ENCODE data around the gene TEX48. TPM values are rescaled to one million over a fixed set of nuclear protein-coding genes. Genes with fewer than 3 reads are reported as not detected.

The TEX48 gene
- total RNA-seq, 4 donors from 2014 or later: not detected

DNA sequence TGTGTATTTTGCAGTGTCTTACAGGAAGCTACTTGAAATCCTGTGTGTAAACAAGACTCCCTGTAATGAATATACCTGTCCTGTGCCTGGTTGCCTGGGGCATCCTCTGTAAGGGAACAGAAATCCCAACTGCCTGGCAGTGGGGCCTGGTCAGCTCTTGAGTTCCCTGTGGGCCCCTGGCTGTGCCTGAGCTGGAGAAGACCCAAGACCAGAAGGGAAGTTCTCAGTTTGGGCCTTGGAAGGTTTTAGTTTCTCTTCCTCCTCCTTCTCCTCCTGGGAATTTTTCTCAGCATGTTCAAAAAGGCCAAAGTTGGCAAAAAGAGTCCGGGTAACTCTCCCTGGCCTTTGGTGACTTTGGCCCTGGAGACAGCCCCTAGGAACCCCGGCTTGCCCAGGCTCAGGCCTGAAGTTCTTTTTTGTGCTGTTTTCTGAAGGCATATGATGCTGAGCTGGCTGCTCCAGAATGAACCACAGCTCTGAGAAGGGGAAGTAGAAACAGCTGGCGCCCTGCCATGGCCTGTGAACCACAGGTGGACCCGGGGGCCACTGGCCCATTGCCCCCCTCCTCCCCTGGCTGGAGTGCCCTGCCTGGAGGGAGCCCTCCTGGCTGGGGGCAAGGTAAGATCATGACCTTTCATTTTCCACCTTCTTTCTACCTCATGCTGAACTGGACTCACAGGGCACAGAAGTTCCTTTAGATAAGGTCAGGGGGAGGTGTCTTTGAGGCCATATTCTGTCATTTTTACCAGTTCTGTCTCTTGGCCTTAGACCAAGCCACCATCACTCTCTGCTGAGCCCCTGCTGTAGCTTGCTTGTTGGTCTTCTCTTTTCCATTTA, 65.1 kb downstream of the TEX48 start:
- Histone ChIP-seq H3K36me3 (peaks cover 0 to 9% (median 0%) of the 10 kb centered on the region in 4 donors), H3K4me3 (no peak overlapping the region), H3K27ac (peak overlapping the region; percentile 42 to 70 (median 63)), H3K9me3 (no peaks in the 10 kb centered on the region), H3K4me1 (peaks cover 16 to 42% (median 23%) of the 10 kb centered on the region in 4 donors), H3K27me3 (no peaks in the 10 kb centered on the region)
- intact Hi-C loops (cut with DNase I; ENCODE audit: low total_unique reads) (loop anchor here (1.0 kb wide), 1 partner anchor 26 kb away; no protein-coding TSS in a partner anchor), in situ Hi-C loops (cut with MboI; ENCODE audit: low pct_ligation_motif_present in 1 of 4, low pct_unique_long_range_greater_than_20kb in 1 of 4, low sequenced_read_pairs in 3 of 4) (no loop called here)
- 45 to 50% methylated on average over 2 to 3 of the region's 4 CpGs for WGBS, 2 donors (ENCODE audit: low coverage in 1 of 2)
- peak; percentile 83 for DNase-seq
- no peak for TF ChIP-seq EP300 (IDR thresholded peaks at IDR 0.05; ENCODE audit: low read depth)
- TF ChIP-seq POLR2A (IDR thresholded peaks at IDR 0.05): no peak
- no peak for TF ChIP-seq POLR2AphosphoS5 (IDR thresholded peaks at IDR 0.05)
- TF ChIP-seq, protein P1, sequence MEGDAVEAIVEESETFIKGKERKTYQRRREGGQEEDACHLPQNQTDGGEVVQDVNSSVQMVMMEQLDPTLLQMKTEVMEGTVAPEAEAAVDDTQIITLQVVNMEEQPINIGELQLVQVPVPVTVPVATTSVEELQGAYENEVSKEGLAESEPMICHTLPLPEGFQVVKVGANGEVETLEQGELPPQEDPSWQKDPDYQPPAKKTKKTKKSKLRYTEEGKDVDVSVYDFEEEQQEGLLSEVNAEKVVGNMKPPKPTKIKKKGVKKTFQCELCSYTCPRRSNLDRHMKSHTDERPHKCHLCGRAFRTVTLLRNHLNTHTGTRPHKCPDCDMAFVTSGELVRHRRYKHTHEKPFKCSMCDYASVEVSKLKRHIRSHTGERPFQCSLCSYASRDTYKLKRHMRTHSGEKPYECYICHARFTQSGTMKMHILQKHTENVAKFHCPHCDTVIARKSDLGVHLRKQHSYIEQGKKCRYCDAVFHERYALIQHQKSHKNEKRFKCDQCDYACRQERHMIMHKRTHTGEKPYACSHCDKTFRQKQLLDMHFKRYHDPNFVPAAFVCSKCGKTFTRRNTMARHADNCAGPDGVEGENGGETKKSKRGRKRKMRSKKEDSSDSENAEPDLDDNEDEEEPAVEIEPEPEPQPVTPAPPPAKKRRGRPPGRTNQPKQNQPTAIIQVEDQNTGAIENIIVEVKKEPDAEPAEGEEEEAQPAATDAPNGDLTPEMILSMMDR (IDR thresholded peaks at IDR 0.05): no peak

Other genes starting within 250 kb of the TEX48 start
- 10 to 100 TPM in 2 of 4 donors, 1 to 10 TPM in 2; 5.4 to 23.6 (median 8.5) TPM for gene WHRN, start 176.7 kb downstream of the TEX48 start, total RNA-seq
- gene ATP6V1G1, start 94.4 kb downstream of the TEX48 start, total RNA-seq: 100 to 1,000 TPM; 102 to 144 (median 131) TPM
- gene TMEM268, start 70.9 kb downstream of the TEX48 start, total RNA-seq: 1 to 10 TPM; 6.2 to 9.7 (median 7.3) TPM
- not detected for gene TEX53, start 24.4 kb downstream of the TEX48 start, total RNA-seq
- gene TNFSF15, start 123.8 kb upstream of the TEX48 start, total RNA-seq: 1 to 10 TPM in 3 of 4 donors, under 1 TPM in 1; 0.37 to 2.0 (median 1.9) TPM
- 1 to 10 TPM in 2 of 4 donors, not detected in 2; 1.2 to 5.2 TPM for gene TNFSF8, start 248.4 kb upstream of the TEX48 start, total RNA-seq

Data from transverse colon (tissue), 4 donors.